ENCODE results near the gene ZC3H6.
A peak's percentile ranks its signal among the peaks of the same experiment; 100 is the strongest.

The ZC3H6 gene

GRCh38 chr2:112275311-112275886 is at the start of gene ZC3H6:
Gene ZC3H6, plus strand, starts transcription at chr2:112275597. Its CDS starts 398 bp downstream, at chr2:112275995.
- peak; percentile 98 to 100 for DNase-seq (ENCODE audit: low read depth in 2 of 2)

- no peak for DNase-seq (ENCODE audit: low read depth in 2 of 2)
These were observed 46.0 kb upstream of the ZC3H6 start for GRCh38 chr2:112229348-112229747.

GRCh38 chr2:112230371-112230770 is 45.0 kb upstream of the ZC3H6 start:
- no peak for DNase-seq (ENCODE audit: low read depth in 2 of 2)

- no peak for DNase-seq (ENCODE audit: low read depth in 2 of 2)
These were observed 35.5 kb upstream of the ZC3H6 start for GRCh38 chr2:112239862-112240261.

- DNase-seq (ENCODE audit: low read depth in 2 of 2) = no peak
These were observed 33.0 kb upstream of the ZC3H6 start for GRCh38 chr2:112242384-112242783.

GRCh38 chr2:112243233-112243632 is 32.2 kb upstream of the ZC3H6 start:
- DNase-seq (ENCODE audit: low read depth in 2 of 2) = no peak

GRCh38 chr2:112244854-112245253 is 30.5 kb upstream of the ZC3H6 start:
- no peak for DNase-seq (ENCODE audit: low read depth in 2 of 2)

- DNase-seq (ENCODE audit: low read depth in 2 of 2) = no peak
These were observed 24.1 kb upstream of the ZC3H6 start for GRCh38 chr2:112251271-112251670.

- no peak for DNase-seq (ENCODE audit: low read depth in 2 of 2)
These were observed 22.1 kb upstream of the ZC3H6 start for GRCh38 chr2:112253261-112253815.

- DNase-seq (ENCODE audit: low read depth in 2 of 2) = peak; percentile 94 to 95
These were observed 20.7 kb upstream of the ZC3H6 start, which contains the start of gene ZC3H8 for GRCh38 chr2:112254466-112255240. Gene ZC3H8, minus strand, starts transcription at chr2:112255042. Its CDS starts 61 bp downstream, at chr2:112254981.

GRCh38 chr2:112255875-112256274 is 19.5 kb upstream of the ZC3H6 start:
- no peak for DNase-seq (ENCODE audit: low read depth in 2 of 2)

- no peak for DNase-seq (ENCODE audit: low read depth in 2 of 2)
These were observed 18.7 kb upstream of the ZC3H6 start for GRCh38 chr2:112256654-112257053.

- no peak for DNase-seq (ENCODE audit: low read depth in 2 of 2)
These were observed 17.8 kb upstream of the ZC3H6 start for GRCh38 chr2:112257575-112257974.

- DNase-seq (ENCODE audit: low read depth in 2 of 2) = peak; percentile 67 to 78
These were observed 15.7 kb upstream of the ZC3H6 start for GRCh38 chr2:112259509-112260294.

GRCh38 chr2:112260295-112260625 is 15.1 kb upstream of the ZC3H6 start:
- no peak for DNase-seq (ENCODE audit: low read depth in 2 of 2)

GRCh38 chr2:112262876-112263275 is 12.5 kb upstream of the ZC3H6 start:
- DNase-seq (ENCODE audit: low read depth in 2 of 2) = no peak

GRCh38 chr2:112268547-112268946 is 6.8 kb upstream of the ZC3H6 start:
- DNase-seq (ENCODE audit: low read depth in 2 of 2) = no peak

GRCh38 chr2:112272669-112273068 is 2.7 kb upstream of the ZC3H6 start:
- DNase-seq (ENCODE audit: low read depth in 2 of 2) = no peak

GRCh38 chr2:112273349-112273748 is 2.0 kb upstream of the ZC3H6 start:
- no peak for DNase-seq (ENCODE audit: low read depth in 2 of 2)

GRCh38 chr2:112275887-112276773 is 733 bp downstream of the ZC3H6 start:
- DNase-seq (ENCODE audit: low read depth in 2 of 2) = peak; percentile 63 to 71

GRCh38 chr2:112276954-112277353 is 1.6 kb downstream of the ZC3H6 start:
- DNase-seq (ENCODE audit: low read depth in 2 of 2) = no peak
